HG02840 (cell line): ENCODE results near the gene DVL2.

Experiments
- ATAC-seq: cut with Tn5 transposase; IDR thresholded peaks from one replicate; pipeline ENCODE4 v1.9.1; 2021; ENCODE audit warnings: mild to moderate bottlenecking, moderate library complexity, moderate number of reproducible peaks; ENCODE audit not compliant: unreplicated experiment, low FRiP score

DVL2 gene

DNA sequence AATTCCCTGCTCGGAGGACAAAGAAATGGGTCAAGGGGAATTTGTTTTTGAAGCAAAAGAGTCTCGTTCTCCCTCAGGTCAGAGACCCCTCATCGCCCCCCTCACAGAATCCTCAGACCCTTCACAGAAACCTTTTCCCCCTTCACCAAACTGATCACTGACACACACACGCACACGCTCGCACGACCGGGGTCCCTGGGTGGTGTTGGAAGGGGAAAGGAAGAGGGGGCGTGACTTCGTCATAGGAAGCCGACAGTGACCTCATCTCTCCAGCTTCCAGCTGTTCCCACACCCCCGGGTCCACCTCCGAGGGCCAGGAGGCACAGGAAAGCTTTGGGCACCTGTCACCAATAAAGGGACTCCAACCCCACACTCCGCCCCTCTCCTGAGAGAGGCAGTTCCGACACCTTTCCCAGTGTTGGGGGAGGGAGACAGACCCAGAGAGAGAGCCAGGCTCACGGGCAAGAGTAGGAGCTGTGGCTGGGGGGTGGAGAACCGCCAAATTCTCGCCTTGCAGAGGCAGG is 56.3 kb downstream of the DVL2 start:
- ATAC-seq = no peak

DNA sequence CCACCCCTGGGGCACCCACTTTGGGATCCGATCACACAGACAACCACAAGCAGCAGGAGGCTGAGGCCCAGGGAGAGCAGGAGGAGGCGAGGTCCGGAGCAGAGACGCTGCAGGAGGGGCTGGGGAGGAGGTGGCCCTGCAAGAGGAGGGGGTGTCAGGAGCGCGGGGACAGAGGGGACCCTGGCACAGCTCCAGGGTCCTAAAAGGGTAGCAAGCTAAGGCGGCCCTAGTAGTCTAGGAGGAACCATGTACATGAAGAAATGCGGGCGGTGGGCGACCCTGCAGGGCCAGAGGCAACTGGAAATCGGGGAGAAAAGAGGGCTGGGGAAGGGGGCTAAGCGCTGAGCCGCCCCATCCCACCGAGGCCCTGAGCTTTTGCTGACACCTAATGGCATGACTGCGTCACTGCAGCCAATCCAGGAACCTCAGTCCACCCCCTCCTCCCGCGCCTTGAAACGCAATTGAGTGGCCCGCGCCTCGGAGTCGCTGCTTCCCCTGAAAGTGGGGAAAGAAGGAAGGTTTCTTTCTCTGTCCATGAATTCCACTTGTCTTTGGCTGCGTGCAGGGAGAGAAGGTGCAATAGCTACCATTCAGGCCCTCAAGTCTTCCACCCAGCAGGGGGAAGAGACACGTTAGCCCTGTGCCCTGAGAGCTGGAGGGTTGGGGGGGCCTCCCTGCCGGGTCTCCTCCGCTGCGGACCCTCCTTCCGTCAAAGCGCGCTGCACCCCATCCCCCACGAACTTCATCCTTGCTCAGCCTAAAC is 56.9 kb downstream of the DVL2 start:
- no peak for ATAC-seq

DNA sequence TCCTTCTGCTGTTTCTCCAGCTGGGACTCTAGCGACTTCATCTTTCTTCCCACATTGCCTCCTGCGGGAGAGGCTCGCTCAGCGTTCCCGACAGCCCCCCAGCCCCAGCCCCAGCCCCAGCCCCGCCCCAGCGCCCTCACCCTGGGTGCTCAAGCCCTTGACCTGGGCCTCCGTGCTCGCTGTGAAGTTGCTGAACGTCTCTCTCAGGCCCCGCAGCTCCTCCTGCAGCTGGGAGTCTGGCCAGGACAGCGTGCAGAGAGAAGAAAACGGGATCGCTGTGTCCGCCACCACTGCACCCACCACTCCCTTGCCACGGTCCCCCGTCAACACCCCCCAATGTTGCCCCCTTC is 57.5 kb downstream of the DVL2 start:
- no peak for ATAC-seq

DNA sequence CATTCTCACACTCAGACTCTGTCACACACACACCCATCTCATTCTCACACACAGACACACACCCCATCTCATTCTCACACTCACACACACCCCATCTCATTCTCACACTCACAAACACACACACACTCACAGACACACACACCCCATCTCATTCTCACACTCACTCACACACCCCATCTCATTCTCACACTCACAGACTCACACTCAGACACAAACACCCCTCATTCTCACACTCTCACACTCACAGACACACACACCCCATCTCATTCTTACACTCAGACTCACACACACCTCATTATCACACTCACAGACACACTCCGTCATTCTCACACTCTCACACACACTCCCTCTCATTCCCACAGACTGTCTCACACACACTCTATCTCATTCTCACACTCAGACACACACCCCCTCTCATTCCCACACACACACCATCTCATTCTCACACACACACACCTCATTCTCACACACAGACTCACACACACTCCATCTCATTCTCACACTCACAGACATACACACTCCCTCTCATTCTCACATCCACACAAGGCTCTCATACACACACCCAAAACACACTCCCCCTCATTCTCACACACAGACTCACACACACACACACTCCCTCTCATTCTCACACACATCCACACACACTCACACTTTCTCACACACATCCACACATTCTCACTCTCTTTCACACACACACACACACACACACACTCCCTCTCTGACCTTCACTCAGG is 58.0 kb downstream of the DVL2 start:
- no peak for ATAC-seq
